HG02571 (cell line): ENCODE data around the gene DNAJC19.
"Not testable (repeated sequence)": the region's sequence is repeated elsewhere in the genome, so short reads cannot be mapped to it uniquely, and the experiment has no call there.

ENCODE experiments used
- ATAC-seq: cut with Tn5 transposase; IDR thresholded peaks from one replicate; pipeline ENCODE4 v1.9.1; 2021; ENCODE audit warnings: mild to moderate bottlenecking, moderate library complexity; ENCODE audit not compliant: unreplicated experiment

Gene DNAJC19

GRCh38 chr3:180989291-180990163 lies at the start of gene DNAJC19:
Gene DNAJC19, minus strand, starts transcription at chr3:180989736. Its CDS starts 134 bp downstream, at chr3:180989602.
- ATAC-seq, result peak; percentile 96

GRCh38 chr3:181030948-181031347 lies 41.4 kb upstream of the DNAJC19 start:
- no peak for ATAC-seq

- ATAC-seq, result no peak
These were observed 35.7 kb upstream of the DNAJC19 start for GRCh38 chr3:181025204-181025603.

GRCh38 chr3:181017690-181018089 lies 28.2 kb upstream of the DNAJC19 start:
- no peak for ATAC-seq

- ATAC-seq, result no peak
These were observed 19.7 kb upstream of the DNAJC19 start for GRCh38 chr3:181009225-181009624.

GRCh38 chr3:181008796-181009195 lies 19.3 kb upstream of the DNAJC19 start:
- no peak for ATAC-seq

GRCh38 chr3:181007262-181007661 lies 17.7 kb upstream of the DNAJC19 start:
- ATAC-seq, result no peak

- ATAC-seq, result no peak
These were observed 17.0 kb upstream of the DNAJC19 start for GRCh38 chr3:181006541-181006940.

GRCh38 chr3:181003469-181003868 lies 13.9 kb upstream of the DNAJC19 start:
- not testable (repeated sequence) for ATAC-seq

- not testable (repeated sequence) for ATAC-seq
These were observed 12.8 kb upstream of the DNAJC19 start for GRCh38 chr3:181002331-181002730.

- no peak for ATAC-seq
These were observed 6.9 kb upstream of the DNAJC19 start for GRCh38 chr3:180996415-180996932.

GRCh38 chr3:180990505-180990904 lies 969 bp upstream of the DNAJC19 start:
- ATAC-seq, result no peak

GRCh38 chr3:180987344-180987743 lies 2.2 kb downstream of the DNAJC19 start:
- ATAC-seq, result no peak

GRCh38 chr3:180986366-180986765 lies 3.2 kb downstream of the DNAJC19 start:
- ATAC-seq, result not testable (repeated sequence)

GRCh38 chr3:180983136-180983535 lies 6.4 kb downstream of the DNAJC19 start:
- ATAC-seq, result no peak

- no peak for ATAC-seq
These were observed 7.6 kb downstream of the DNAJC19 start for GRCh38 chr3:180981912-180982311.

GRCh38 chr3:180980611-180981010 lies 8.9 kb downstream of the DNAJC19 start:
- peak; percentile 52 for ATAC-seq

- no peak for ATAC-seq
These were observed 9.6 kb downstream of the DNAJC19 start for GRCh38 chr3:180979961-180980360.

- no peak for ATAC-seq
These were observed 12.0 kb downstream of the DNAJC19 start for GRCh38 chr3:180977498-180977897.

- no peak for ATAC-seq
These were observed 15.2 kb downstream of the DNAJC19 start for GRCh38 chr3:180974286-180974685.

- peak; percentile 61 for ATAC-seq
These were observed 16.0 kb downstream of the DNAJC19 start for GRCh38 chr3:180973543-180973942.

- no peak for ATAC-seq
These were observed 18.6 kb downstream of the DNAJC19 start for GRCh38 chr3:180970931-180971330.
